GM19324 (cell line): ENCODE data around the gene PROX1.
"Not testable (repeated sequence)": the region's sequence is repeated elsewhere in the genome, so short reads cannot be mapped to it uniquely, and the experiment has no call there.

Experiments
- ATAC-seq: cut with Tn5 transposase; IDR thresholded peaks from one replicate; pipeline ENCODE4 v1.9.1; 2021; ENCODE audit warnings: mild to moderate bottlenecking, moderate library complexity; ENCODE audit not compliant: unreplicated experiment, low FRiP score

The PROX1 gene

GRCh38 chr1:214066936-214067335 is 79.2 kb downstream of the PROX1 start:
- ATAC-seq = no peak

DNA sequence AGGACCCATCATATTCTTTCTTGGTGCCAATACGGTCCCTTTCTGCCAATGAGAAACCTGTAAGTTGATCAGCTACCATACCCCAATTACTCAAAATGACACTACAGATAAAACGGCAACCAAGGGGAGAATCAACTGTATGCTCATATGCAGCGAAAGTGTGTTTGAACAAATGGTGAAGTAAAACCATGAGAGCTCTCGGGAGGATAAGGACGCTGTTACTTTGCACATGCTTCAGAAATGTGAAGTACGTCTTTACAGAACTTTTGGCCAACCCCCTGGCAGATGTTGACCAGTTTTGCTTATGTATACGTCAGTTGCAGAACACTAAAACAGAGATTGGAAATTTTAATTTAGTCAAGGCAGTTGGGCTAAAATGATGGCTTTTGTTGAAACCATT is 79.6 kb downstream of the PROX1 start:
- no peak for ATAC-seq

DNA sequence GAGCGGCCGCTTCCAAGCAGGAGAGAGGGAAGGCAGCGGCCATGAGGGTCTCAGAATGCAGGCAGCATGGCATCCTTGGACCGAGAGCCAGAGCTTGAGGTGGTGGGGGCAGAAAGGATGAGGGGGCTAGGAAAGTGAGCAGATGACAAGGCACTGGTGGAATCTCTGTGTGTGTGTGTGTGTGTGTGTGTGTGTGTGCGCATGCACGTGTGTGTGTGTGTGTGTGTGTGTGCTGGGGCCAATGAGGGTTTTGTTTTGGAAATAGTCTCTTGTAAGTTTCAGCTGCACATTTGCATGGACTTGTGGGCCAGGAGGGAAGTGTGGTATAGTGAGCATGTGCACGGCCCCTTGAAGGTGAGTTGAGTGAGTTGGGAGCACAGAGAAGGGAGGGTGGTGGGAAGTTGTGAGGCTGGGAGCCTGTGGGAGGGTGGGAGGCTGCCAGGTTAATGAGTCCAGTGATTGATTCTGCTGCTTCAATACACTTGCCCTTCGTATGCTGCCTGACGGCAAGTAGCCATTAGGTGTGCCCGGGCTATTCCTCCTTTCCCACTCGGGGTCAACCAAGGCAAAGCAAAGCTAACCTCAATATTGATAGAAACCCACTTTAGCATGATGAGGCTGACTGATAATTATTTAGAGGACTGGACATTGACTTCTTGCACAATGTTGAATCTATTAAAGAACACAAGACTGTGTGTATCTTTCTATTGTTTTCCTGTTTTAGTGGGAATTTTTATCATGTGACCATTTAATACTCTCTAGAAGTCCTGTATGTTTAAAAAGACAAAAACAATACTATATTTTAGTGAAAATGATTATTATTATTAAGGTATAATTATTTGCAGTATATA is 80.3 kb downstream of the PROX1 start:
- ATAC-seq = no peak

DNA sequence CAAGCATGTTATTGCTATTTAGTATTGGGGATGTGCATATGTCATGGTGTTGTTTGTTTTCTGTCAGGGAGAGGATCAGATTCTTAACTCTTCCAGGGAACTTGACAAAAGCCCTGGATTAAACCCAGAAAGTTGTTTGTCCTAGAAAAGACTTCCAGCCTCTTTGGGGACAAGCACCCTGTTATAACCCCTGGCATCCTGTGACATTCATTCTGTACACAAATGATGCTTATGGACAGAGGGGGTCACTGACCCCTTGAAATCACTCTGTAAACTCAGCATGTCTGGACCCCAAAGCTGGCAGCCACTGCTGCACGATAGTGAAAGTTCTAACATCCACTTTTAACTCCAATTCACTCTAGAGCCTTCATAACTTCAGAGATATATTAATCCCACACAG is 81.2 kb downstream of the PROX1 start:
- no peak for ATAC-seq

DNA sequence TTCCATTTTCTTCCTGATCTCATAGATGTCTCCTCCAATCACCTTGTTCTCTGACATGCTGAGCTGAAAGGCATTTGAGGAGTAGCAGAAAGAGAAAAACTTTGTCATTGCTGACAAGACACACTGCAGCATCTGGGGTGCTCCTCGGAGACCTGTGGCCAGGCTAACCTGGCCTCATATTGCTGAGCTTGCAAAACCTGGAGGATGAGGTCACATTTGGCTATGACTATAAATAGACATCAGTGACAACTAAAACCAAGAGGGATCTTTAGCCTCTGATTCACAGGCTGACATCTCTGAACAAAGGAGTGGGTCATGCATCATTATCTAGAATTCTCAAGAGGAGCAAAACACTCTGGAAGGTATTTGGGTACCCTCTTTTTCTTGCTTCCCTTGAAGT is 83.7 kb downstream of the PROX1 start:
- no peak for ATAC-seq

DNA sequence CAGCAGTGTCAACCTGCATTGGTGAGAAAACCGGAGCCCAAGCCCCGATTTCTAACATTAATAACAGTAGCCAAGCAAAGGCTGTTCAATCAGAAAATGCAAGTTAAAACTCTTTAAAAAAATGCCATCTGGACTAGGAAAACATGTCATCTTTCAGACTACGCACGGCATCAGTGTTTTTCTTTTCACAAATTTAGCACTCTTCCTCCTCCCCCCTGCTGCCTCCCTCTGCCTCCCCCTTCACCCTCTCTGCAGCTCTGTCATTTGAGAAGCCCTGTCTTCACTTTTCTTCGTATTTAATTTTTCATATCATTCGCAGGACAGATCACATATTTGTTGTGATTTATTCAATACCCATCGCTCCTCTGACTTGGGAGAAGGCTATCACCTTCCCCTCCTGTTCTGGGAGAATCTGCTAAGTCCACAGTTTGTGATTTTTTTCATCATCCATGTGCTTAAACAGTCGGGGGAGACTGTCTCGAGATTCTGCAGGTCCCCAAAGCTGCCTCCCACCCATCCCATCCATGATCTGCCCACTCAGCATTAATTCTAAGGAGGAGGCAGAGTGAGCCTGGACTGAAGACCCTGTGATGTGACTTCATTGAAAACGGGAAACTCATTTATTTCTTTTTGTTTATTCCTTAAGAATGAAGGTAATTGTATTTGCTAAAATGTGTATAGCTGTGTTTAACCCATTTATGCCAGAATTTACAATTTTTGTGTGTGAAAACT is 84.8 kb downstream of the PROX1 start:
- no peak for ATAC-seq

DNA sequence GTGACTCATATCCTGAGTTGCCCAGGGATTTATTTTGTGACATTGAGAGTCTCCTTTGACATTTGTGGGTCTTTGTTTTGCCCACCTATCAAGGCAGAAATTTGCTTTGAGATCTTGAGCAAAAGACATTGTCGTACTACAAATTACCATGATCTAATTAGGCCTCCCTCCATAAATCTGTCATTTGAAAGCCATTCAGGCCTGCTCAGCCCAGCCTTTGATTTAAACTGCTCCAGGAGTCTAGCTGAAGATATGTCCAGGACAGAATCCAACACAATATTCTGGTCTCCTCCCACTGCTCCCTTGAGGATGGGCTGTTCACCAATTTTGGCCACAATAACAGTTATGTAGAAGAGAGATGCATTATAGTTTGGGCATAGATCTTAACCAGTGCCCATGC is 86.7 kb downstream of the PROX1 start:
- ATAC-seq = no peak

- ATAC-seq = no peak
These were observed 87.7 kb downstream of the PROX1 start for GRCh38 chr1:214075305-214075998.

DNA sequence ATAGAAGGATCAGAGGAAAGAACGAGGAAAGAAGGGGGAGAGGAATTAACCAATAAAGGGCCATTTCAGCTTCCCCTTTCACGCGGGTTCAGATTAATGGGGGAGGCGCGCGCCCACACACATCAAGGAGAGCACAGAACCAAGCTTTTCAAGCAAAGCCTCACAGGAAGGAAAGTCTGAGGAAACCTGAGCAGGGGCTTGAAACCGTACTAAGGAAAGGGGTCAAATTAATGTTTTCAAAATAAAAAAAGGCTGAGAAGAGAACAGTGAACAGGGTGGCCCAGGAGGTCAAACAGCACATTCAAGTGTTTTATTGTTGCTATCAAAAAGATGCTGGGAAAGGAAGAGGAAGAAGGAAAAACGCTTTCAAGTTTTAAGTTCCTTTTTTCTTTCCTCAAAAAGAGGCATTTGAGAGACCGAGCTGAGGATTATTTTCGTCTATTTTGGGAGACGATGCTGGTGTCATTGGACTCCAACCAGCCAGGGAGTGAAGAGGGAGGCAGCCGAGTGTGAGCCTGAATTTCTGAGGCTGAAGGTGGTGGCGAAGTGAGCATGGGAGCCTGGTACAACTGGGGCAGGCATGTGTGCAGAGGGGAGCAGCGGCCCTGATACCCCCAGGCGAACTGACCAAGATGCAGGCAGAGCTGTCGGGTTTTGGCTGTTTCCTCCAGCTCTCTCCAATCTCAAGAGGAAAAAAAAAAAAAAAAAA is 88.4 kb downstream of the PROX1 start:
- ATAC-seq = no peak

- ATAC-seq = no peak
These were observed 88.9 kb downstream of the PROX1 start for GRCh38 chr1:214076708-214077065.

- no peak for ATAC-seq
These were observed 91.2 kb downstream of the PROX1 start for GRCh38 chr1:214078950-214079349.

DNA sequence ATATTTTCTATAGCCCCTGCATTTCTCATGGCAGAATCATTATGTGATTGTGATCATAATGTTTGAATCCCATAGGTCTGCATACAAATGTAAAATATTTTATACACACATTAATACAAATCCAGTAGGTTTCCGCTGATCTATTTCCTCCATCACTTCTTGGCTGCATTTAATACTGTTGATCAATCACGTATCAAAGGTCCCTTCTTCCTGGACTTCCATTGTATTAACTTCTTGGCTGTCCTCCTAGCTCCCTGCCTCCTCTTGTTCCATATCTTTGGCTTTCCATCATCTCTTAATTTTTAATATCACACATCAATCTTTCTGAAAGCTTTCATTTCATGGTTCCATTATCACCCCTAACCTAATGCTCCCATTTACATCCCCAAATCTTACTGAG is 97.6 kb downstream of the PROX1 start:
- ATAC-seq = no peak

- ATAC-seq = no peak
These were observed 99.2 kb downstream of the PROX1 start for GRCh38 chr1:214086945-214087344.

DNA sequence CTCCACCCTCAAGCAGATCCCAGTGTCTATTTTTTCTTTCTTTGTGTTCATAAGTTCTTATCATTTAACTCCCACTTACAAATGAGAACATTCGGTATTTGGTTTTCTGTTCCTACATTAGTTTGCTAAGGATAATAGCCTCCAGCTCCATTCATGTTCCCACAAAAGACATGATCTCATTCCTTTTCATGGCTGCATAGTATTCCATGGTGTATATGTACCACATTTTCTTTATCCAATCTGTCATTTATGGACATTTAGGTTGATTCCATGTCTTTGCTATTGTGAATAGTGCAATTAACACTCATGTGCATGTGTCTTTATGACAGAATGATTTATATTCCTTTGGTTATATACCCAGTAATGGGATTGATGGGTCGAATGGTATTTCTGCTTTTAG is 101.2 kb downstream of the PROX1 start:
- ATAC-seq = not testable (repeated sequence)
